Measurements from ENCODE around the gene CDK15. TPM values are rescaled to one million over a fixed set of nuclear protein-coding genes. Genes with fewer than 3 reads are reported as not detected.
A peak's percentile ranks its signal among the peaks of the same experiment; 100 is the strongest.

CDK15 gene
- total and polyA plus RNA-seq, 2 experiments from 2014 or later, result not detected

- no peaks in the 10 kb centered on the region for H3K9me3 ChIP-seq (ENCODE audit: low read depth)
- no peaks in the 10 kb centered on the region for H3K36me3 ChIP-seq
- no peaks in the 10 kb centered on the region for H3K27me3 ChIP-seq
- no peak overlapping the region for H3K27ac ChIP-seq
- no peak overlapping the region for H3K4me3 ChIP-seq
- H3K4me1 ChIP-seq (ENCODE audit: low read depth), result peaks cover 8% of the 10 kb centered on the region
- no peak for DNase-seq (ENCODE audit: low read depth in 1 of 2, low spot score in 1 of 2)
- no peak for TF ChIP-seq CTCF (IDR thresholded peaks at IDR 0.05; ENCODE audit: low read depth, low read length)
These were observed 31.0 kb upstream of the CDK15 start for GRCh38 chr2:201775326-201775725.

GRCh38 chr2:201777043-201777442 lies 29.3 kb upstream of the CDK15 start:
- TF ChIP-seq CTCF (IDR thresholded peaks at IDR 0.05; ENCODE audit: low read depth, low read length), result no peak
- H3K27ac ChIP-seq, result no peak overlapping the region
- no peaks in the 10 kb centered on the region for H3K27me3 ChIP-seq
- no peaks in the 10 kb centered on the region for H3K36me3 ChIP-seq
- no peaks in the 10 kb centered on the region for H3K9me3 ChIP-seq (ENCODE audit: low read depth)
- no peak for DNase-seq (ENCODE audit: low read depth in 1 of 2, low spot score in 1 of 2)
- H3K4me1 ChIP-seq (ENCODE audit: low read depth), result peaks cover 8% of the 10 kb centered on the region
- H3K4me3 ChIP-seq, result no peak overlapping the region

- no peak overlapping the region for H3K4me3 ChIP-seq
- DNase-seq (ENCODE audit: low read depth in 1 of 2, low spot score in 1 of 2), result no peak
- H3K36me3 ChIP-seq, result no peaks in the 10 kb centered on the region
- no peak overlapping the region for H3K27ac ChIP-seq
- TF ChIP-seq CTCF (IDR thresholded peaks at IDR 0.05; ENCODE audit: low read depth, low read length), result no peak
- no peaks in the 10 kb centered on the region for H3K27me3 ChIP-seq
- no peaks in the 10 kb centered on the region for H3K9me3 ChIP-seq (ENCODE audit: low read depth)
- H3K4me1 ChIP-seq (ENCODE audit: low read depth), result peaks cover 8% of the 10 kb centered on the region
These were observed 28.5 kb upstream of the CDK15 start for GRCh38 chr2:201777869-201778268.

GRCh38 chr2:201779901-201780673 lies 26.2 kb upstream of the CDK15 start:
- TF ChIP-seq CTCF (IDR thresholded peaks at IDR 0.05; ENCODE audit: low read depth, low read length), result no peak
- Histone ChIP-seq H3K27ac (peak overlapping the region; percentile 84), H3K4me1 (ENCODE audit: low read depth) (peaks cover 5% of the 10 kb centered on the region), H3K36me3 (no peaks in the 10 kb centered on the region), H3K4me3 (peak overlapping the region; percentile 51), H3K9me3 (ENCODE audit: low read depth) (no peaks in the 10 kb centered on the region), H3K27me3 (no peaks in the 10 kb centered on the region)
- DNase-seq (ENCODE audit: low read depth in 1 of 2, low spot score in 1 of 2), result peak in 1 of 2 donors; percentile 27

GRCh38 chr2:201780674-201781493 lies 25.5 kb upstream of the CDK15 start, which contains the start of gene ALS2:
Gene ALS2, minus strand, starts transcription at chr2:201780933. Its CDS starts 12,048 bp downstream, at chr2:201768885.
- no peak for TF ChIP-seq CTCF (IDR thresholded peaks at IDR 0.05; ENCODE audit: low read depth, low read length)
- Histone ChIP-seq H3K27ac (peak within 1 kb of the TSS; percentile 84), H3K9me3 (ENCODE audit: low read depth) (no peaks in the 10 kb centered on the region), H3K36me3 (no peaks in the 10 kb centered on the region), H3K4me3 (peak within 1 kb of the TSS; percentile 51), H3K4me1 (ENCODE audit: low read depth) (peaks cover 5% of the 10 kb centered on the region), H3K27me3 (no peaks in the 10 kb centered on the region)
- DNase-seq (ENCODE audit: low read depth in 1 of 2, low spot score in 1 of 2), result peak; percentile 98 to 100
